SK-N-SH (cell line): ENCODE data around the gene CYP2W1.

Experiments used
- CTCF ChIP-seq: fragments of 200-600 bp; sonication (generic); IDR thresholded peaks from 2 replicates; pipeline ENCODE4 v1.6.1; 2017; ENCODE audit warnings: antibody characterized with exemption, mild to moderate bottlenecking, moderate library complexity
- FOSL2 ChIP-seq: IDR thresholded peaks from 2 replicates; pipeline ENCODE4 v1.4.0; 2012; ENCODE audit warnings: low read depth, mild to moderate bottlenecking, moderate library complexity, borderline replicate concordance
- GATA2 ChIP-seq: sonication (generic); formaldehyde crosslinking; IDR thresholded peaks from 2 replicates; pipeline ENCODE4 v1.5.0; 2020; ENCODE audit warnings: mild to moderate bottlenecking, missing genetic modification reagents
- TF ChIP-seq, protein P1 (sequence below): IDR thresholded peaks from 2 replicates; pipeline ENCODE4; 2012

DNA sequence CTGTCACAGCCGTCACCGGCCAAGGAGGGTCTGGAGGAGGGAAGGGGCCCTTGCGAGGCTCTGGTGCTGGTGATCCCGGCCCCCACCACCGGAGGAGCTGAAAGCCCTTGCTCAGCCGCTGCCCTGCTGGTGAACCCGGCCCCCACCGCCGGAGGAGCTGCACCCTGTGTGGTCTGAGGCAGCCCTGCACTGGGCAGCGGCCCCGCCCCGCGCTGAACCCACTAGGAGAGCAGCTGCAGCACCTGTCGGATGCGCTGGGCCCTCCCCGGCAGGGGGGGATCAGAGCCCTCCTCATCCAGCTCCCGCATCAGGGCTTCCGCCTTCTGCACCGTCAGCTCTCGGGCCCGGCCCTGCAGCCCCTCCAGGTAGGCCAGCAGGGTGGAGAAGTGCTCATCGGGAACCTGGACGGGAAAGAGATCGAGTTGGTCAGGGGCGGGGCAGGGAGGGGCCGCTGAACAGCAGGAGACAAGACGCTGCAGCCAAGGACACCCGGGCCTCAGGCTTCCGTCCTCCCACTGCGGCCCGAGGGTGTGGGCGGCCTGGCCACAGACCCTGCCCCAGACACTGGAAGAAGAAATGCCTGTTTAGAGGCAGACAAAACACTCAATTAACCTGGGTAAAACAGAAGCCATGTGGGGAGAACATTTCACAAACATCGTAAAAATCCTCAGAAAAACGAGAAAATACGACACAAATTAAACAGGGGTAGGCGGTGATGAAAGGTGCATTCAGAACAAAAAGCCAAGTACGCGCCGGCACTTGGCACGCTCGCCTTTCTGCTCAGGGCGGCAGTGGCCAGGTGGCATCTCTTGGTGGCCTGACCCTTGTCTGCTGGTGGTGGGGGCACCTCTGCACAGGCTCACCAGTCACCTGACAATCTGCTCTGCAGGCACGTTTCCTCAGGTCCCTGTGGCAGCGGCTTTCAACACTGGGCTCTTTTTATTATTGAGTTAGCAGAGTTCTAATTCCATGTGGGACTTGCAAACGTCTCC is 14.7 kb downstream of the CYP2W1 start:
- TF ChIP-seq CTCF (no peak; the same call in 1 of the 2 replicates), FOSL2 (no peak), GATA2 (no peak)
- TF ChIP-seq, protein P1, sequence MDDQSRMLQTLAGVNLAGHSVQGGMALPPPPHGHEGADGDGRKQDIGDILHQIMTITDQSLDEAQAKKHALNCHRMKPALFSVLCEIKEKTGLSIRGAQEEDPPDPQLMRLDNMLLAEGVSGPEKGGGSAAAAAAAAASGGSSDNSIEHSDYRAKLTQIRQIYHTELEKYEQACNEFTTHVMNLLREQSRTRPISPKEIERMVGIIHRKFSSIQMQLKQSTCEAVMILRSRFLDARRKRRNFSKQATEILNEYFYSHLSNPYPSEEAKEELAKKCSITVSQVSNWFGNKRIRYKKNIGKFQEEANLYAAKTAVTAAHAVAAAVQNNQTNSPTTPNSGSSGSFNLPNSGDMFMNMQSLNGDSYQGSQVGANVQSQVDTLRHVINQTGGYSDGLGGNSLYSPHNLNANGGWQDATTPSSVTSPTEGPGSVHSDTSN: no peak
